Body of pancreas (tissue), 4 donors: ENCODE data around the gene CLDN12. TPM values are rescaled to one million over a fixed set of nuclear protein-coding genes. Genes with fewer than 3 reads are reported as not detected.

Experiments
- ATAC-seq: fragments of 150-250 bp; one replicate; pipeline ENCODE4 v1.9.1; 2016
- DNase-seq, 4 donors: peaks; one replicate each; pipeline ENCODE4 v3.0.0-alpha.2; 2019
- H3K27ac ChIP-seq, 4 donors: fragments of 200-600 bp; sonication (generic); 1 replicate in 3 of 4; 2 replicates in 1 of 4; pipeline versions ENCODE4 v1.5.1 to v1.6.1; 2016 to 2019; ENCODE audit warnings: mild to moderate bottlenecking in 1 of 4, mixed read lengths in 1 of 4, moderate library complexity in 1 of 4
- H3K27me3 ChIP-seq, 2 donors: fragments of 200-600 bp; sonication (generic); one replicate each; pipeline ENCODE4 v1.6.0; 2016; ENCODE audit warnings: mild to moderate bottlenecking in 1 of 2
- H3K36me3 ChIP-seq, 2 donors: fragments of 200-600 bp; sonication (generic); replicated peaks in 1 of 2; 2 replicates each; pipeline ENCODE4 v1.5.1; 2016; ENCODE audit warnings: low read depth in 2 of 2; ENCODE audit not compliant: insufficient read depth in 1 of 2
- H3K4me1 ChIP-seq: fragments of 200-600 bp; sonication (generic); one replicate; pipeline ENCODE4 v1.6.0; 2016
- H3K4me3 ChIP-seq, 2 donors: fragments of 200-600 bp; sonication (generic); 1 replicate in 1 of 2; 2 replicates in 1 of 2; pipeline ENCODE4 v1.5.1; 2016 to 2019
- H3K9me3 ChIP-seq, 3 donors: fragments of 200-600 bp; sonication (generic); 1 replicate in 2 of 3; 2 replicates in 1 of 3; pipeline ENCODE4 v1.5.1; 2016
- CTCF ChIP-seq, 7 experiments: fragments of 450-650 bp in 4 of 7; fragments of 200-600 bp in 3 of 7; sonication (generic) in 3 of 7; IDR thresholded peaks; one replicate each; pipeline ENCODE4 v1.5.1; 2016 to 2019; ENCODE audit warnings: antibody characterized with exemption in 7 of 7
- POLR2A ChIP-seq, 3 donors: fragments of 450-650 bp; IDR thresholded peaks; one replicate each; pipeline ENCODE4 v1.6.1; 2016; ENCODE audit warnings: antibody characterized with exemption in 3 of 3, mild to moderate bottlenecking in 2 of 3
- WGBS, 2 donors: methylation state at CpG; one replicate each; pipeline ENCODE4 v1.1.5; 2017; 5-methylcytosine and 5-hydroxymethylcytosine counted together
- intact Hi-C: fragments of 100-400 bp; cut with DNase I; formaldehyde crosslinking; loops from one replicate; pipeline ENCODE4 v1.15.1; 2023
- total RNA-seq, 2 donors: library from RNA; depleted of rRNA; stranded (reverse); fragments of >200 nt; gene quantifications; one replicate each; pipeline ENCODE4 v1.1.0, GENCODE V29; 2016

CLDN12 gene
- total RNA-seq, 2 donors from 2014 or later, result 18.1 to 25.2 TPM

GRCh38 chr7:90402785-90403173, 482 bp upstream of the CLDN12 start:
- no peak for TF ChIP-seq CTCF (IDR thresholded peaks at IDR 0.05)
- no peak for TF ChIP-seq POLR2A (IDR thresholded peaks at IDR 0.05)
- ATAC-seq, result peak; percentile 13
- peaks cover 0 to 6% (median 0%) of the 10 kb centered on the region in 3 donors for H3K9me3 ChIP-seq
- H3K4me1 ChIP-seq, result peaks cover 14% of the 10 kb centered on the region
- no peak for DNase-seq
- peak overlapping the region in 3 of 4 donors; percentile 67 to 95 (median 83) for H3K27ac ChIP-seq
- no peaks in the 10 kb centered on the region for H3K27me3 ChIP-seq
- peak overlapping the region; percentile 9 to 58 for H3K4me3 ChIP-seq
- intact Hi-C loops, result loop anchor here (10.0 kb wide), 1 partner anchor 58 kb away; the partner anchor contains the start of gene GTPBP10
- H3K36me3 ChIP-seq, result no peaks in the 10 kb centered on the region
- 7 to 16% methylated on average over 1 of the region's 1 CpG for WGBS, 2 donors

GRCh38 chr7:90404777-90405176, 1.5 kb downstream of the CLDN12 start:
- Histone ChIP-seq H3K27ac (no peak overlapping the region), H3K27me3 (no peaks in the 10 kb centered on the region), H3K4me3 (no peak overlapping the region), H3K4me1 (peaks cover 24% of the 10 kb centered on the region), H3K36me3 (no peaks in the 10 kb centered on the region), H3K9me3 (no peaks in the 10 kb centered on the region)
- intact Hi-C loops, result loop anchor here (10.0 kb wide), 1 partner anchor 60 kb away; the partner anchor contains the start of gene GTPBP10
- ATAC-seq (no peak), DNase-seq (no peak)
- TF ChIP-seq CTCF (IDR thresholded peaks at IDR 0.05), result no peak
- WGBS, 2 donors, result 74 to 81% methylated on average over 4 of the region's 4 CpGs

GRCh38 chr7:90407484-90407821, 4.2 kb downstream of the CLDN12 start:
- TF ChIP-seq POLR2A (IDR thresholded peaks at IDR 0.05) (no peak), CTCF (IDR thresholded peaks at IDR 0.05) (no peak)
- H3K4me3 ChIP-seq, result no peak overlapping the region
- no peaks in the 10 kb centered on the region for H3K36me3 ChIP-seq
- no peak for ATAC-seq
- H3K27me3 ChIP-seq, result no peaks in the 10 kb centered on the region
- H3K27ac ChIP-seq, result no peak overlapping the region
- peaks cover 46% of the 10 kb centered on the region for H3K4me1 ChIP-seq
- no peak for DNase-seq
- WGBS, 2 donors, result 45 to 62% methylated on average over 1 of the region's 1 CpG
- H3K9me3 ChIP-seq, result no peaks in the 10 kb centered on the region
- intact Hi-C loops, result loop anchor here (10.0 kb wide), 1 partner anchor 63 kb away; the partner anchor contains the start of gene GTPBP10

GRCh38 chr7:90408142-90408541, 4.9 kb downstream of the CLDN12 start:
- Histone ChIP-seq H3K36me3 (no peaks in the 10 kb centered on the region), H3K4me3 (no peak overlapping the region), H3K9me3 (no peaks in the 10 kb centered on the region), H3K4me1 (peaks cover 42% of the 10 kb centered on the region), H3K27ac (peak overlapping the region in 1 of 4 donors; percentile 21), H3K27me3 (no peaks in the 10 kb centered on the region)
- TF ChIP-seq POLR2A (IDR thresholded peaks at IDR 0.05), result no peak
- TF ChIP-seq CTCF (IDR thresholded peaks at IDR 0.05), result no peak
- intact Hi-C loops, result loop anchor here (10.0 kb wide), 1 partner anchor 63 kb away; the partner anchor contains the start of gene GTPBP10
- ATAC-seq (no peak), DNase-seq (no peak)
- WGBS, 2 donors, result 89 to 100% methylated on average over 1 of the region's 1 CpG

- WGBS, 2 donors, result 29 to 30% methylated on average over 3 of the region's 3 CpGs
- DNase-seq, result peak; percentile 37 to 71 (median 59)
- peak; percentile 90 for ATAC-seq
- no peaks in the 10 kb centered on the region for H3K36me3 ChIP-seq
- no peak overlapping the region for H3K4me3 ChIP-seq
- intact Hi-C loops, result loop anchor here (10.0 kb wide), 1 partner anchor 65 kb away; the partner anchor contains the start of gene GTPBP10
- H3K27ac ChIP-seq, result peak overlapping the region; percentile 18 to 64 (median 50)
- H3K27me3 ChIP-seq, result no peaks in the 10 kb centered on the region
- H3K4me1 ChIP-seq, result peaks cover 45% of the 10 kb centered on the region
- no peak for TF ChIP-seq CTCF (IDR thresholded peaks at IDR 0.05)
- TF ChIP-seq POLR2A (IDR thresholded peaks at IDR 0.05), result no peak
- H3K9me3 ChIP-seq, result no peaks in the 10 kb centered on the region
Observed at GRCh38 chr7:90409667-90410066, 6.4 kb downstream of the CLDN12 start.
